Esophagus muscularis mucosa (tissue), 4 donors: ENCODE measurements around the gene PPARD. TPM values are rescaled to one million over a fixed set of nuclear protein-coding genes. Genes with fewer than 3 reads are reported as not detected.
"Not testable (repeated sequence)": the region's sequence is repeated elsewhere in the genome, so short reads cannot be mapped to it uniquely, and the experiment has no call there.

Experiments used
- DNase-seq: peaks from one replicate; pipeline ENCODE4 v3.0.0-alpha.2; 2017; ENCODE audit errors: extremely low spot score
- H3K27ac ChIP-seq, 4 donors: fragments of 200-600 bp; sonication (generic); replicated peaks in 1 of 4; 1 replicate in 3 of 4; 2 replicates in 1 of 4; pipeline ENCODE4 v1.5.1; 2016 to 2019; ENCODE audit warnings: mild to moderate bottlenecking in 1 of 4
- H3K27me3 ChIP-seq, 4 donors: fragments of 200-600 bp; sonication (generic); one replicate each; pipeline versions ENCODE4 v1.5.1 to v1.6.0; 2016 to 2019
- H3K36me3 ChIP-seq, 4 donors: fragments of 200-600 bp; sonication (generic); one replicate each; pipeline ENCODE4 v1.5.1; 2016 to 2019
- H3K4me1 ChIP-seq, 4 donors: fragments of 200-600 bp; sonication (generic); one replicate each; pipeline ENCODE4 v1.5.1; 2016 to 2019
- H3K4me3 ChIP-seq, 4 donors: fragments of 200-600 bp; sonication (generic); 1 replicate in 2 of 4; 2 replicates in 2 of 4; pipeline ENCODE4 v1.5.1; 2016 to 2019; ENCODE audit warnings: mild to moderate bottlenecking in 4 of 4, moderate library complexity in 1 of 4
- H3K9me3 ChIP-seq, 4 donors: fragments of 200-600 bp; sonication (generic); 1 replicate in 3 of 4; 2 replicates in 1 of 4; pipeline ENCODE4 v1.5.1; 2016 to 2019
- CTCF ChIP-seq, 3 experiments: fragments of 200-600 bp in 2 of 3; fragments of 450-650 bp in 1 of 3; sonication (generic) in 2 of 3; IDR thresholded peaks; one replicate each; pipeline ENCODE4 v1.5.1; 2017 to 2019; ENCODE audit warnings: antibody characterized with exemption in 3 of 3, mild to moderate bottlenecking in 2 of 3, moderate library complexity in 1 of 3
- EP300 ChIP-seq: sonication (generic); formaldehyde crosslinking; IDR thresholded peaks from one replicate; pipeline ENCODE4 v1.6.1; 2017; ENCODE audit warnings: antibody characterized with exemption
- POLR2A ChIP-seq: fragments of 450-650 bp; IDR thresholded peaks from one replicate; pipeline ENCODE4 v1.6.1; 2017; ENCODE audit warnings: antibody characterized with exemption, moderate library complexity, mild to moderate bottlenecking, low read depth
- POLR2AphosphoS5 ChIP-seq, 2 donors: sonication (generic); formaldehyde crosslinking; IDR thresholded peaks; one replicate each; pipeline ENCODE4 v1.6.1; 2017; ENCODE audit warnings: antibody characterized with exemption in 2 of 2
- WGBS: methylation state at CpG from one replicate; pipeline ENCODE4 v1.1.5; 2018; 5-methylcytosine and 5-hydroxymethylcytosine counted together
- intact Hi-C: fragments of 100-400 bp; cut with DNase I; formaldehyde crosslinking; loops from one replicate; pipeline ENCODE4 v1.15.1; 2023
- total RNA-seq, 4 donors: library from RNA; depleted of rRNA; stranded (reverse); fragments of >200 nt; gene quantifications; one replicate each; pipeline versions ENCODE4 v1.1.0 to v1.2.1, GENCODE V29; 2016

Gene PPARD
- total RNA-seq, 4 donors from 2014 or later, result 10.8 to 22.4 (median 16.0) TPM

- Histone ChIP-seq H3K27me3 (no peaks in the 10 kb centered on the region), H3K4me1 (peaks cover 0 to 16% (median 8%) of the 10 kb centered on the region in 4 donors), H3K4me3 (no peak overlapping the region), H3K27ac (no peak overlapping the region), H3K9me3 (peaks cover 0 to 13% (median 12%) of the 10 kb centered on the region in 4 donors), H3K36me3 (peaks cover 15 to 41% (median 40%) of the 10 kb centered on the region in 4 donors)
- DNase-seq, result no peak
- TF ChIP-seq CTCF (IDR thresholded peaks at IDR 0.05) (no peak), EP300 (no peak), POLR2A (no peak), POLR2AphosphoS5 (IDR thresholded peaks at IDR 0.05) (no peak)
- intact Hi-C loops, result no loop called here
- 84% methylated on average over 10 of the region's 10 CpGs for WGBS
These were observed 86.2 kb downstream of the PPARD start for GRCh38 chr6:35428421-35429149.

- peaks cover 0 to 13% (median 12%) of the 10 kb centered on the region in 4 donors for H3K9me3 ChIP-seq
- no peak overlapping the region for H3K27ac ChIP-seq
- intact Hi-C loops, result no loop called here
- DNase-seq, result no peak
- 89% methylated on average over 2 of the region's 2 CpGs for WGBS
- H3K27me3 ChIP-seq, result no peaks in the 10 kb centered on the region
- H3K36me3 ChIP-seq, result peaks cover 7 to 32% (median 31%) of the 10 kb centered on the region in 4 donors
- no peak for TF ChIP-seq POLR2AphosphoS5 (IDR thresholded peaks at IDR 0.05)
- TF ChIP-seq POLR2A, result no peak
- TF ChIP-seq EP300, result no peak
- TF ChIP-seq CTCF (IDR thresholded peaks at IDR 0.05), result no peak
- peaks cover 0 to 16% (median 8%) of the 10 kb centered on the region in 4 donors for H3K4me1 ChIP-seq
- H3K4me3 ChIP-seq, result no peak overlapping the region
These were observed 87.1 kb downstream of the PPARD start for GRCh38 chr6:35429463-35429862.

GRCh38 chr6:35432291-35432690, 89.9 kb downstream of the PPARD start:
- Histone ChIP-seq H3K9me3 (peaks cover 0 to 13% (median 12%) of the 10 kb centered on the region in 4 donors), H3K4me1 (peaks cover 7 to 14% (median 8%) of the 10 kb centered on the region in 4 donors), H3K36me3 (peaks cover 0 to 4% (median 3%) of the 10 kb centered on the region in 4 donors), H3K4me3 (no peak overlapping the region), H3K27me3 (no peaks in the 10 kb centered on the region), H3K27ac (no peak overlapping the region)
- WGBS, result 59% methylated on average over 4 of the region's 4 CpGs
- DNase-seq, result no peak
- intact Hi-C loops, result no loop called here
- TF ChIP-seq POLR2A (no peak), CTCF (IDR thresholded peaks at IDR 0.05) (no peak), POLR2AphosphoS5 (IDR thresholded peaks at IDR 0.05) (no peak), EP300 (no peak)

- peaks cover 3 to 12% (median 7%) of the 10 kb centered on the region in 4 donors for H3K4me1 ChIP-seq
- H3K4me3 ChIP-seq, intact Hi-C loops, H3K27me3 ChIP-seq, H3K27ac ChIP-seq, DNase-seq, H3K36me3 ChIP-seq: not testable (repeated sequence)
- peaks cover 0 to 13% (median 12%) of the 10 kb centered on the region in 4 donors for H3K9me3 ChIP-seq
- WGBS, result 74% methylated on average over 3 of the region's 3 CpGs
These were observed 90.3 kb downstream of the PPARD start for GRCh38 chr6:35432702-35433101.

GRCh38 chr6:35435074-35435837, 92.9 kb downstream of the PPARD start:
- intact Hi-C loops, result no loop called here
- no peaks in the 10 kb centered on the region for H3K27me3 ChIP-seq
- no peak overlapping the region for H3K4me3 ChIP-seq
- 84% methylated on average over 11 of the region's 16 CpGs for WGBS
- DNase-seq, result no peak
- no peak overlapping the region for H3K27ac ChIP-seq
- no peaks in the 10 kb centered on the region for H3K36me3 ChIP-seq
- H3K9me3 ChIP-seq, result no peaks in the 10 kb centered on the region
- H3K4me1 ChIP-seq, result peaks cover 0 to 9% (median 7%) of the 10 kb centered on the region in 4 donors
- no peak for TF ChIP-seq POLR2A
